ENCODE measurements around the gene CLASRP.

CLASRP gene

GRCh38 chr19:45087531-45087930 lies 48.7 kb downstream of the CLASRP start:
- no peak for FAIRE-seq

DNA sequence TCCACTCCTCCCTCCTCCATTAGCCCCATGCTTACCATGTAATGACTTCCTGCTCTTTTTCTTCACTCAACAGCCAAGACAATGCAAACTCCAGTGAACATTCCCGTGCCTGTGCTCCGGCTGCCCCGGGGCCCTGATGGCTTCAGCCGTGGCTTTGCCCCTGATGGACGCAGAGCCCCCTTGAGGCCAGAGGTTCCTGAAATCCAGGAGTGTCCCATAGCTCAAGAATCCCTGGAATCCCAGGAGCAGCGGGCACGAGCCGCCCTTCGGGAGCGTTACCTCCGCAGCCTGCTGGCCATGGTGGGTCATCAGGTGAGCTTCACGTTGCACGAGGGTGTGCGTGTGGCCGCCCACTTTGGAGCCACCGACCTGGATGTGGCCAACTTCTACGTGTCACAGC lies 51.2 kb downstream of the CLASRP start:
- FAIRE-seq, result no peak

- no peak for FAIRE-seq
Measured at GRCh38 chr19:45090606-45091005, 51.8 kb downstream of the CLASRP start.

DNA sequence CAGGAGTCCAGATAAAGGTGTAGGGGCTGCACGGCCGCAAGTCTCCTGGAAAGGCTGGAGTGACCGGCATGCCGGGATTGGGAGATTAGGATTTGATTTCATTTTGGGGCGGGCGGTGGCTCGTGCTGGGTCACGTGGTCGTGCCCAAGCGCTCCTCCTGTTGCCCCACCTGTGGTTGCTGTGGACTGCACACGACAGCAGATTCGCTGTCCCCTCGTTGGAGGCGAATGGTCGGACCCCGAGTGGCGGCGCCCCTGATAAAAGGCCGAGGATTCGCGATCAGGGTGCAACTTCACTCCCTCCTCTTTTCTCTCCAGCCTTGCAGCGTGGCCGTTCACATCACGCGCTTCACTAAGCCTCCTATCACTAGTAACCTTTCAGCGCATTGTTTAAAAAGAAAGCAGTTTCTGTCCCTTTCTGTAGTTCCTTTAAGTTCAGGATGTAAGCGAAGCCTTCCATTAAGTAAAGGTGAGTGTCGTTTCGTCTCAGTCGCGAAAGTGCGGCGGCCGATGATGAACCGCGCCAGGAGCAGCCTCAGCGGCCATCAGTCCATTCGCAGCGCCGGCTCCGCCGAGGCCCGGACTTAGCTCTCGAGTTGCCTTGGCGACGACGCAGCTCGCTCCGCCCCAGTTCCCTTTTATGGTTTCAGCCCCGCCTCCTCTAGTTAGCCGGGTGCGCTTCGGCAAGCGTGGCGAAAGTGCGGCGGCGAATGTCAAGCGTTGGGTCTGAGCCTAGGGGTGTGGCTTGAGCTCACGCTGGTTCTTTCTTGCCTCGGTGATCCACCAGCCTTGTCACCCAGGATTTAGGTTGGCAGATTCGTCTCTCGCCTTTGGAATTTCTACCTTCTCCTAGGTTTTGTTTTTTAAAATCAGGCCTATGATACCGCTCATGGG lies 52.4 kb downstream of the CLASRP start:
- FAIRE-seq, result peak; percentile 97

GRCh38 chr19:45092747-45093678 lies 54.2 kb downstream of the CLASRP start, which contains the start of gene PPP1R37:
TSS of gene PPP1R37 (plus strand) at chr19:45093179. CDS start at chr19:45093326, 147 bp downstream.
- peak; percentile 88 for FAIRE-seq

GRCh38 chr19:45094137-45094536 lies 55.3 kb downstream of the CLASRP start:
- FAIRE-seq, result no peak

GRCh38 chr19:45094707-45095106 lies 55.9 kb downstream of the CLASRP start:
- no peak for FAIRE-seq

GRCh38 chr19:45095496-45096413 lies 56.9 kb downstream of the CLASRP start:
- no peak for FAIRE-seq

- FAIRE-seq, result no peak
Measured at GRCh38 chr19:45096700-45097099, 57.9 kb downstream of the CLASRP start.

GRCh38 chr19:45097450-45097775 lies 58.6 kb downstream of the CLASRP start:
- FAIRE-seq, result no peak

- no peak for FAIRE-seq
Measured at GRCh38 chr19:45097776-45098520, 59.1 kb downstream of the CLASRP start.

- no peak for FAIRE-seq
Measured at GRCh38 chr19:45098521-45099466, 59.9 kb downstream of the CLASRP start.

- no peak for FAIRE-seq
Measured at GRCh38 chr19:45099467-45100191, 60.8 kb downstream of the CLASRP start.

- no peak for FAIRE-seq
Measured at GRCh38 chr19:45100201-45100600, 61.4 kb downstream of the CLASRP start.

DNA sequence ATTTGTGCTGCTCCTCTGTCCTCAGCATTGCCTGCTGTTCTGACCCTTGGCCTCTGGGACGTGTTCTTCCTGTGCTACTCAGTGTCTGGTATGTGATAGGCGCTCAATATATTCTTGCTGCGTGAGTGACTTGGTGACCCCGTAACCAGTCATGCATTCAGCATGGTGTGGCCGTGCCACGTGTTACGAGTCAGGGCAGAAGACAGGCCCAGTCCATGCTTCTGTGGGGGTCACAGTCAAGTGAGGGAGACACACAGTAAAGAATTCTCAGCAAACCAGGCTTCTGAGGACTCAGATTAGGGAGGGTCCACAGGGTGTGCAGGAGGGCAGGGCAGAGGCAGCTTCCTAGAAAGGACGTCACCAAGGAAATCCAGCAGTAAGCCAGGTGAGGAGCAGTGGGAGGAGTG lies 62.0 kb downstream of the CLASRP start:
- FAIRE-seq, result no peak

DNA sequence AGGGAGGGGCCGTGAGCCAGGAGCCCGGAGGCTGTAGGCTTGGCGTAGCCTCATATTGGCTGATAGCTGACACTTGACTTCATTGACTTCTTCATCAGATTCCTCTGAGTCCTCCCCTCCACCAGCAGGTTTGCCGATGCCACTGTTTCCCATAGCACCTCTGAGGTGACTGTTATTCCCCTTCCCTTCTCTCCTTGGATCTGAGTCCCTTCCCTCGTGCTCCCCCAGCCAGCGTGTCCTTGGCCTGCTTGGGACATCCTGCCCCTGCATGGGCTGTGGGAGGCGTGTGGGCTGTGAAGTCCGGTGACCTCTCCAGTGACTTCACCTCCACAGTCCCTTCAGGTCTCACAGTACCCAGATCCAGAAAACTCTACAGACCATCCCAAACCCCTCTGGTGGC lies 63.0 kb downstream of the CLASRP start:
- FAIRE-seq, result no peak

- no peak for FAIRE-seq
Measured at GRCh38 chr19:45102481-45102880, 63.6 kb downstream of the CLASRP start.

DNA sequence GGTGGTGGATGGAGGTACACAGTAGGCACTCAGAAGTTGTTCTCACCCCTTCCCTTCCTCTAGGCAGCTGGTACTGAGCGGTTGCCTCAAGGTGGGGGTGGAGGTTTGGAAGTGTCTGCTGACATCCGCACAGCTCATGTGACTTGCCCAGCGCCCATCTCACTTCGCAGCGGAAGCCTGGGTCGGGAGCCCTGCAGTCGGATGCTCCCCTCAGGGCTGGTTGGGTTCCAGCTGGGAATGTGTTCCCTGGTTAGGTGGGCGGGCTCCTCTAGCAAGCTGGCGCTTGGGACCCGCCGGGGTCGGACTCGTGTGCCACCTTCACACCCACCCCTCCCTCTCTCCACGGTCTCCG lies 64.3 kb downstream of the CLASRP start:
- no peak for FAIRE-seq

GRCh38 chr19:45103508-45104319 lies 64.9 kb downstream of the CLASRP start:
- FAIRE-seq, result no peak
